Bronchial epithelial cell (primary cell): ENCODE data around the gene CFD. TPM values are rescaled to one million over a fixed set of nuclear protein-coding genes. Genes with fewer than 3 reads are reported as not detected.
"Not testable (repeated sequence)": the region's sequence is repeated elsewhere in the genome, so short reads cannot be mapped to it uniquely, and the experiment has no call there.

Experiments used
- DNase-seq: peaks from one replicate; pipeline ENCODE4 v3.0.0-alpha.2; 2010; ENCODE audit warnings: low read depth
- FAIRE-seq: peaks from 2 replicates; lab custom pipeline; 2011; peaks lifted over from hg19 to GRCh38; lab: Jason Lieb, UNC
- H3K27me3 ChIP-seq: 2 replicates; pipeline ENCODE4 v1.5.1; 2011; ENCODE audit warnings: low read length; ENCODE audit not compliant: control insufficient read depth, insufficient read depth
- H3K36me3 ChIP-seq: 2 replicates; pipeline ENCODE4 v1.5.1; 2011; ENCODE audit warnings: low read length; ENCODE audit not compliant: control insufficient read depth, insufficient read depth
- H3K4me3 ChIP-seq: 2 replicates; pipeline ENCODE4 v1.5.1; 2011; ENCODE audit warnings: mild to moderate bottlenecking, low read depth, low read length, control low read depth
- total RNA-seq: library from RNA; depleted of rRNA; stranded (reverse); fragments of >200 nt; gene quantifications from 2 replicates; pipeline ENCODE4 v1.2.1, GENCODE V29; 2014
- TF ChIP-seq, protein P1 (sequence below): IDR thresholded peaks from 2 replicates; pipeline ENCODE4 v1.5.1; 2011; ENCODE audit warnings: mild to moderate bottlenecking, moderate library complexity, low read length, control low read depth, inconsistent platforms; ENCODE audit not compliant: insufficient read depth, severe bottlenecking

Gene CFD
- total RNA-seq, 1 donor from 2014 or later, result 4.2 TPM

- H3K36me3 ChIP-seq, result no peaks in the 10 kb centered on the region
- H3K27me3 ChIP-seq, result no peaks in the 10 kb centered on the region
- TF ChIP-seq, protein P1, sequence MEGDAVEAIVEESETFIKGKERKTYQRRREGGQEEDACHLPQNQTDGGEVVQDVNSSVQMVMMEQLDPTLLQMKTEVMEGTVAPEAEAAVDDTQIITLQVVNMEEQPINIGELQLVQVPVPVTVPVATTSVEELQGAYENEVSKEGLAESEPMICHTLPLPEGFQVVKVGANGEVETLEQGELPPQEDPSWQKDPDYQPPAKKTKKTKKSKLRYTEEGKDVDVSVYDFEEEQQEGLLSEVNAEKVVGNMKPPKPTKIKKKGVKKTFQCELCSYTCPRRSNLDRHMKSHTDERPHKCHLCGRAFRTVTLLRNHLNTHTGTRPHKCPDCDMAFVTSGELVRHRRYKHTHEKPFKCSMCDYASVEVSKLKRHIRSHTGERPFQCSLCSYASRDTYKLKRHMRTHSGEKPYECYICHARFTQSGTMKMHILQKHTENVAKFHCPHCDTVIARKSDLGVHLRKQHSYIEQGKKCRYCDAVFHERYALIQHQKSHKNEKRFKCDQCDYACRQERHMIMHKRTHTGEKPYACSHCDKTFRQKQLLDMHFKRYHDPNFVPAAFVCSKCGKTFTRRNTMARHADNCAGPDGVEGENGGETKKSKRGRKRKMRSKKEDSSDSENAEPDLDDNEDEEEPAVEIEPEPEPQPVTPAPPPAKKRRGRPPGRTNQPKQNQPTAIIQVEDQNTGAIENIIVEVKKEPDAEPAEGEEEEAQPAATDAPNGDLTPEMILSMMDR, result no peak
- no peak for FAIRE-seq
- H3K4me3 ChIP-seq, result no peak within 1 kb of the TSS
- no peak for DNase-seq
Observed at GRCh38 chr19:852136-853013, 7.1 kb upstream of the CFD start, which contains the start of gene ELANE. ELANE (plus strand) TSS chr19:852303; CDS start chr19:852329, 26 bp downstream.

DNA sequence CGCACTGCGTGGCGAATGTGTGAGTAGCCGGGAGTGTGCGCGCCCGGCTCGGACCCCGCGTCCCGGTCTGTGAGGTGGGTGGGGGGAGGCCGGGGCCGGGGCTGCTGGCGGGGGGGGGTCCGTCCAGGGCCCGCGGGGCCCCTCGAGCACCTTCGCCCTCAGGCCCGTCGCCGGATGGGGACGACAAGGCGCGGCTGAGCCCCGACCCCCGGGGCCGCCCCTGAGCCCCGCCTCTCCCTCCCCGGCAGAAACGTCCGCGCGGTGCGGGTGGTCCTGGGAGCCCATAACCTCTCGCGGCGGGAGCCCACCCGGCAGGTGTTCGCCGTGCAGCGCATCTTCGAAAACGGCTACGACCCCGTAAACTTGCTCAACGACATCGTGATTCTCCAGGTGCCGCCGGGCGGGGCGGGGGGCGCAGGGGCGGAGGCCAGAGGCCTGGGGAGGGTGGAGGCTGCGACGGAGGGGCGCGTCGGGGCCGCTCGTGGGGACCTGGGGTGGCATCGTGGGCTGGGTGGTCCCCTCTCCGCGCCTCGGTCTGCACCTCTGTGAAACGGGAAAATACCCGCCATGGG lies 6.4 kb upstream of the CFD start:
- Histone ChIP-seq H3K4me3 (no peak overlapping the region), H3K27me3 (no peaks in the 10 kb centered on the region), H3K36me3 (no peaks in the 10 kb centered on the region)
- FAIRE-seq, result no peak
- DNase-seq, result no peak
- TF ChIP-seq, protein P1, result no peak

GRCh38 chr19:853614-854220 lies 5.7 kb upstream of the CFD start:
- DNase-seq, FAIRE-seq: not testable (repeated sequence)

DNA sequence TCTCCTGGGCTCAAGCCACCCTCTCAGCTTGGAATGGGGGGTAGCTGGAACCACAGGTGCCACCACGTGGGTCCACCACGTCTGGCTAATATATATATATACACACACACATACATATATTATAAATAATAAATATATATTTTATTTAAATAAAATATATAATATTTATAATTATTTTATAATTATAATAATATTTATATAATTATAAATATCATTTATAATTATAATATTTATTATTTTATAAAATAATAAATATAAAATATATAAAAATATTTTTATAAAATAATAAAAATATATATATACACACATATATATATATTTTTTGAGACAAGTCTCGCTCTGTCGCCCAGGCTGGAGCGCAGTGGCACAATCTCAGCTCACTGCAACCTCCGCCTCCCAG lies 4.9 kb upstream of the CFD start:
- no peak for DNase-seq
- H3K4me3 ChIP-seq, result no peak overlapping the region
- no peaks in the 10 kb centered on the region for H3K36me3 ChIP-seq
- TF ChIP-seq, protein P1, result no peak
- no peak for FAIRE-seq
- no peaks in the 10 kb centered on the region for H3K27me3 ChIP-seq

More at GRCh38 chr19:853614-854220, 5.7 kb upstream of the CFD start:
- H3K27me3 ChIP-seq, H3K4me3 ChIP-seq, H3K36me3 ChIP-seq: not testable (repeated sequence)

DNA sequence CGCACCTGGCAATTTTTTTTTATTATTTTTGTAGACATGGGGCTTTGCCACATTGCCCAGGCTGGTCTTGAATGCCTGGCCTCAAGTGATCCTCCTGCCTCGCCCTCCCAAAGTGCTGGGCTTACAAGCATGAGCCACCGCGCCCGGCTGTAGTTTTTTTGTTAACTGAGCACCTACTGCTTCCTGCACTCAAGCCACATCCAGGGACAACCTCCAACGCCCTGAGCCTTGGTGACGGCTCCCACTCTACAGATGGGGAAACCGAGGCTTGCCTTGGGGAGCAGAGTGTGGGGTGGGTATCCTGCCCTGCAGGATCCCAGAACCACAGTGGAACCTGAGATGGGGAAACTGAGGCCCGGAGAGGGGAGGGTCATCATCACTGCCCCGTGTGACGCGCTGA lies 4.3 kb upstream of the CFD start:
- H3K27me3 ChIP-seq, result no peaks in the 10 kb centered on the region
- TF ChIP-seq, protein P1, result no peak
- FAIRE-seq, result no peak
- DNase-seq, result no peak
- H3K36me3 ChIP-seq, result no peaks in the 10 kb centered on the region
- no peak overlapping the region for H3K4me3 ChIP-seq

GRCh38 chr19:855566-856120 lies 3.8 kb upstream of the CFD start:
- no peaks in the 10 kb centered on the region for H3K27me3 ChIP-seq
- no peak overlapping the region for H3K4me3 ChIP-seq
- TF ChIP-seq, protein P1, result no peak
- no peaks in the 10 kb centered on the region for H3K36me3 ChIP-seq
- FAIRE-seq, result no peak
- no peak for DNase-seq
